HG02938 (cell line): Measurements from ENCODE around the gene ENAH.

Experiments
- ATAC-seq: cut with Tn5 transposase; IDR thresholded peaks from one replicate; pipeline ENCODE4 v1.9.1; 2021; ENCODE audit warnings: mild to moderate bottlenecking, moderate library complexity; ENCODE audit not compliant: unreplicated experiment

Gene ENAH

GRCh38 chr1:225573216-225573615 is 79.7 kb downstream of the ENAH start:
- ATAC-seq: no peak

- ATAC-seq: no peak
These were observed 80.5 kb downstream of the ENAH start for GRCh38 chr1:225572422-225572821.

- no peak for ATAC-seq
These were observed 85.1 kb downstream of the ENAH start for GRCh38 chr1:225567789-225568188.

- ATAC-seq: no peak
These were observed 87.1 kb downstream of the ENAH start for GRCh38 chr1:225565847-225566246.

- ATAC-seq: no peak
These were observed 91.2 kb downstream of the ENAH start for GRCh38 chr1:225561675-225562074.

- no peak for ATAC-seq
These were observed 93.0 kb downstream of the ENAH start for GRCh38 chr1:225559902-225560301.

- no peak for ATAC-seq
These were observed 93.6 kb downstream of the ENAH start for GRCh38 chr1:225559326-225559725.

- ATAC-seq: no peak
These were observed 96.2 kb downstream of the ENAH start for GRCh38 chr1:225556694-225557093.

- ATAC-seq: no peak
These were observed 97.1 kb downstream of the ENAH start for GRCh38 chr1:225555821-225556220.

- ATAC-seq: no peak
These were observed 98.6 kb downstream of the ENAH start for GRCh38 chr1:225554216-225554812.

GRCh38 chr1:225549821-225550220 is 103.1 kb downstream of the ENAH start:
- ATAC-seq: no peak

GRCh38 chr1:225548140-225548857 is 104.6 kb downstream of the ENAH start:
- no peak for ATAC-seq

GRCh38 chr1:225545649-225546048 is 107.3 kb downstream of the ENAH start:
- ATAC-seq: no peak

GRCh38 chr1:225544924-225545323 is 108.0 kb downstream of the ENAH start:
- ATAC-seq: no peak

GRCh38 chr1:225544263-225544662 is 108.7 kb downstream of the ENAH start:
- ATAC-seq: no peak

GRCh38 chr1:225543350-225543749 is 109.6 kb downstream of the ENAH start:
- no peak for ATAC-seq

- ATAC-seq: no peak
These were observed 111.5 kb downstream of the ENAH start for GRCh38 chr1:225541383-225541782.

- ATAC-seq: no peak
These were observed 113.3 kb downstream of the ENAH start for GRCh38 chr1:225539575-225539974.

- ATAC-seq: no peak
These were observed 113.9 kb downstream of the ENAH start for GRCh38 chr1:225539069-225539468.

- no peak for ATAC-seq
These were observed 115.2 kb downstream of the ENAH start for GRCh38 chr1:225537554-225538251.

- ATAC-seq: no peak
These were observed 117.6 kb downstream of the ENAH start for GRCh38 chr1:225535280-225535679.

- no peak for ATAC-seq
These were observed 118.2 kb downstream of the ENAH start for GRCh38 chr1:225534772-225535171.
